ENCODE results near the gene HKDC1.

DNA sequence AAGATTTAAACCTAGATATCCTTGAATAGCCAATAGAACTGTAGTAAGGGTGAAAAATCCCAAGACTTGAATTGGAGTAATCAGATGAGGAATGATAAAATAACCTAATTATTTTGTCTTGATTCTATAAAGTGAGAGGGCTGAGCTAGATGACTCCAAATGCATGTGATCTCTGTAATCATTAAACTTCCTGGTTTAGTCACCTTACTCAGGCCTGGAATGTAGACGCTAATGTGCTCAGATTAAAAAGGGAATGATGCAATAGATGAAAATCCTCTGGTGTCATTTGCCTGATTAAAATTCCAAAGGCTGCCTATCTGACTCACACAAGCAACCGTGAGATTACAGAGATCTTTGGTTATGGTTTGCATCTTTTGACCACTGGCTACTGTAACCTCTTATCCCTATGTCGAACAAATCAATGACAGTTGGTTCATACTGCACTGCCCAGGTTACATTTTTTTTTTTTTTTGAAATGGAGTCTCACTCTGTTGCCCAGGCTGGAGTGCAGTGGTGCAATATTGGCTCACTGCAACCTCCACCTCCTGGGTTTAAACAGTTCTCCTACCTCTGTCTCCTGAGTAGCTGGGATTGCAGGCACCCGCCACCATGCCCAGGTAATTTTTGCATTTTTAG is 2.9 kb upstream of the HKDC1 start:
- TF ChIP-seq, protein P1, sequence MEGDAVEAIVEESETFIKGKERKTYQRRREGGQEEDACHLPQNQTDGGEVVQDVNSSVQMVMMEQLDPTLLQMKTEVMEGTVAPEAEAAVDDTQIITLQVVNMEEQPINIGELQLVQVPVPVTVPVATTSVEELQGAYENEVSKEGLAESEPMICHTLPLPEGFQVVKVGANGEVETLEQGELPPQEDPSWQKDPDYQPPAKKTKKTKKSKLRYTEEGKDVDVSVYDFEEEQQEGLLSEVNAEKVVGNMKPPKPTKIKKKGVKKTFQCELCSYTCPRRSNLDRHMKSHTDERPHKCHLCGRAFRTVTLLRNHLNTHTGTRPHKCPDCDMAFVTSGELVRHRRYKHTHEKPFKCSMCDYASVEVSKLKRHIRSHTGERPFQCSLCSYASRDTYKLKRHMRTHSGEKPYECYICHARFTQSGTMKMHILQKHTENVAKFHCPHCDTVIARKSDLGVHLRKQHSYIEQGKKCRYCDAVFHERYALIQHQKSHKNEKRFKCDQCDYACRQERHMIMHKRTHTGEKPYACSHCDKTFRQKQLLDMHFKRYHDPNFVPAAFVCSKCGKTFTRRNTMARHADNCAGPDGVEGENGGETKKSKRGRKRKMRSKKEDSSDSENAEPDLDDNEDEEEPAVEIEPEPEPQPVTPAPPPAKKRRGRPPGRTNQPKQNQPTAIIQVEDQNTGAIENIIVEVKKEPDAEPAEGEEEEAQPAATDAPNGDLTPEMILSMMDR (tag by site-specific recombination; IDR thresholded peaks at IDR 0.05): no peak
- TF ChIP-seq, protein P2, sequence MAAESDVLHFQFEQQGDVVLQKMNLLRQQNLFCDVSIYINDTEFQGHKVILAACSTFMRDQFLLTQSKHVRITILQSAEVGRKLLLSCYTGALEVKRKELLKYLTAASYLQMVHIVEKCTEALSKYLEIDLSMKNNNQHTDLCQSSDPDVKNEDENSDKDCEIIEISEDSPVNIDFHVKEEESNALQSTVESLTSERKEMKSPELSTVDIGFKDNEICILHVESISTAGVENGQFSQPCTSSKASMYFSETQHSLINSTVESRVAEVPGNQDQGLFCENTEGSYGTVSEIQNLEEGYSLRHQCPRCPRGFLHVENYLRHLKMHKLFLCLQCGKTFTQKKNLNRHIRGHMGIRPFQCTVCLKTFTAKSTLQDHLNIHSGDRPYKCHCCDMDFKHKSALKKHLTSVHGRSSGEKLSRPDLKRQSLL (tag by site-specific recombination; IDR thresholded peaks at IDR 0.05): no peak; the same call in 1 of the 2 replicates
